Neural cell (in vitro differentiated cells): ENCODE data around the gene GLTP. TPM values are rescaled to one million over a fixed set of nuclear protein-coding genes. Genes with fewer than 3 reads are reported as not detected.

ENCODE experiments used
- H2AFZ ChIP-seq: fragments of 200-600, 300-800 bp; sonication (generic), shearing (Covaris generic); 2 replicates; pipeline ENCODE4 v1.6.0; 2014; ENCODE audit warnings: low read depth, mild to moderate bottlenecking, antibody characterized with exemption, low read length, moderate library complexity
- H3F3A ChIP-seq: fragments of 200-600 bp; shearing (Covaris generic); 2 replicates; pipeline ENCODE4 v1.6.1; 2016; ENCODE audit warnings: mild to moderate bottlenecking, moderate library complexity, mixed read lengths, antibody characterized with exemption, low read length; ENCODE audit not compliant: insufficient read depth, poor library complexity, severe bottlenecking
- H3K27ac ChIP-seq: fragments of 200-600, 300-800 bp; sonication (generic), shearing (Covaris generic); 2 replicates; pipeline ENCODE4 v1.5.1; 2014; ENCODE audit warnings: mild to moderate bottlenecking, low read length, moderate library complexity
- H3K27me3 ChIP-seq: fragments of 300-800, 200-600 bp; sonication (generic), shearing (Covaris generic); 2 replicates; pipeline ENCODE4 v1.6.0; 2014; ENCODE audit warnings: mild to moderate bottlenecking, low read depth, low read length, moderate library complexity; ENCODE audit not compliant: insufficient read depth
- H3K36me3 ChIP-seq: fragments of 300-800, 200-600 bp; sonication (generic), shearing (Covaris generic); 2 replicates; pipeline ENCODE4 v1.5.1; 2014; ENCODE audit warnings: mild to moderate bottlenecking, antibody characterized with exemption, low read length, moderate library complexity; ENCODE audit not compliant: insufficient read depth
- H3K4me2 ChIP-seq: fragments of 300-800, 200-600 bp; sonication (generic), shearing (Covaris generic); 2 replicates; pipeline ENCODE4 v1.6.0; 2014; ENCODE audit warnings: mild to moderate bottlenecking, low read length
- H3K4me3 ChIP-seq: fragments of 300-800, 200-600 bp; sonication (generic), shearing (Covaris generic); 2 replicates; pipeline ENCODE4 v1.5.1; 2014; ENCODE audit warnings: mild to moderate bottlenecking, low read length, moderate library complexity
- H3K79me2 ChIP-seq: fragments of 200-600 bp; shearing (Covaris generic); replicated peaks from 2 replicates; pipeline ENCODE4 v1.6.0; 2014; ENCODE audit warnings: mild to moderate bottlenecking, low read length, moderate library complexity; ENCODE audit not compliant: insufficient read depth
- H3K9ac ChIP-seq: fragments of 300-800, 200-600 bp; sonication (generic), shearing (Covaris generic); 2 replicates; pipeline ENCODE4 v1.6.1; 2016; ENCODE audit warnings: mild to moderate bottlenecking, low read length, mixed read lengths
- H3K9me2 ChIP-seq: fragments of 200-600 bp; shearing (Covaris generic); 2 replicates; pipeline ENCODE4 v1.6.1; 2016; ENCODE audit warnings: mild to moderate bottlenecking, low read length, mixed read lengths; ENCODE audit not compliant: insufficient read depth
- H3K9me3 ChIP-seq: fragments of 200-600, 300-800 bp; sonication (generic), shearing (Covaris generic); 2 replicates; pipeline ENCODE4 v1.6.1; 2016; ENCODE audit warnings: mild to moderate bottlenecking, mixed run types, low read length, moderate library complexity, mixed read lengths
- H4K20me1 ChIP-seq: fragments of 200-600 bp; shearing (Covaris generic); 2 replicates; pipeline ENCODE4 v1.6.1; 2016; ENCODE audit warnings: mild to moderate bottlenecking, mixed run types; ENCODE audit not compliant: insufficient read depth
- EP300 ChIP-seq: fragments of 450-650 bp; conservative IDR thresholded peaks from 2 replicates; pipeline ENCODE4 v1.6.1; 2014; ENCODE audit warnings: antibody characterized with exemption, mild to moderate bottlenecking, moderate library complexity; ENCODE audit not compliant: poor library complexity, severe bottlenecking
- EZH2 ChIP-seq: fragments of 200-600, 300-800 bp; shearing (Covaris generic), sonication (generic); IDR thresholded peaks from 2 replicates; pipeline ENCODE4 v1.6.1; 2014; ENCODE audit warnings: antibody characterized with exemption, low read length, borderline replicate concordance, mild to moderate bottlenecking; ENCODE audit not compliant: insufficient read depth, poor library complexity, severe bottlenecking
- MXI1 ChIP-seq: fragments of 450-650 bp; conservative IDR thresholded peaks from 2 replicates; pipeline ENCODE4 v1.6.1; 2014; ENCODE audit warnings: antibody characterized with exemption, mild to moderate bottlenecking; ENCODE audit not compliant: poor library complexity, severe bottlenecking
- POLR2AphosphoS5 ChIP-seq: IDR thresholded peaks from 2 replicates; pipeline ENCODE4 v1.6.1; 2012
- RAD21 ChIP-seq: fragments of 450-650 bp; conservative IDR thresholded peaks from 2 replicates; pipeline ENCODE4 v1.6.1; 2014; ENCODE audit warnings: antibody characterized with exemption, mild to moderate bottlenecking, moderate library complexity
- SMC3 ChIP-seq: fragments of 450-650 bp; conservative IDR thresholded peaks from 2 replicates; pipeline ENCODE4 v1.6.1; 2014; ENCODE audit warnings: antibody characterized with exemption, mild to moderate bottlenecking, moderate library complexity; ENCODE audit not compliant: poor library complexity
- TAF1 ChIP-seq: IDR thresholded peaks from 2 replicates; pipeline ENCODE4 v1.6.1; 2012; ENCODE audit warnings: low read depth
- polyA plus RNA-seq: library from polyadenylated mRNA; depleted of rRNA; stranded (reverse); fragments of >200 nt; gene quantifications from 2 replicates; pipeline ENCODE4 v1.2.3, GENCODE V29; 2014
- TF ChIP-seq, protein P1 (sequence below): IDR thresholded peaks from 2 replicates; pipeline ENCODE4 v1.6.1; 2012; ENCODE audit warnings: borderline replicate concordance
- TF ChIP-seq, protein P2 (sequence below): fragments of 450-650 bp; IDR thresholded peaks from 2 replicates; pipeline ENCODE4 v1.5.1; 2014; ENCODE audit warnings: antibody characterized with exemption, mild to moderate bottlenecking, moderate library complexity; ENCODE audit not compliant: poor library complexity, severe bottlenecking

Gene GLTP
- polyA plus RNA-seq, 1 donor from 2014 or later: 25.0 TPM

DNA sequence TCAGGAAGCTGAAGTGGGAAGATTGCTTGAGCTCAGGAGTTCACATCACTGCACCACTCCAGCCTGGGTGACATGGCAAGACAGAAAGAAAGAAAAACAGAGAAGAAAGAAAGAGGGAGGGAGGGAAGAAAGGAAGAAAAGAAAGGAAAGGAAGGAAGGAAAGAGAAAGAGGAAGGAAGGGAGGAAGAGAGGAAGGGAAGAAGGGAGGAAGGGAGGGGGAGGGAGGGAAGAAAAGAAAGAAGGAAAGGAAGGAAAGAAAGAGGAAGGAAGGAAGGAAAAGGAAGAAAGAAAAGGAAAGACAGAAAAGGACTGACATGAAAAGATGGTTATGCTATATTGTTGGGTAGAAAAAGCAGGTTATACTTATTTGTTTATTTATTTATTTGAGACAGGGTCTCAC, 3.9 kb downstream of the GLTP start:
- Histone ChIP-seq H3K9me2 (no peaks in the 10 kb centered on the region), H3K9ac (no peak overlapping the region), H2AFZ (no peak overlapping the region), H3K4me2 (no peak overlapping the region), H3K36me3 (no peaks in the 10 kb centered on the region), H3K27ac (no peak overlapping the region), H3K4me3 (no peak overlapping the region), H3K79me2 (peaks cover 26% of the 10 kb centered on the region), H3F3A (no peaks in the 10 kb centered on the region), H4K20me1 (no peaks in the 10 kb centered on the region), H3K9me3 (no peaks in the 10 kb centered on the region), H3K27me3 (no peaks in the 10 kb centered on the region)
- TF ChIP-seq EZH2: no peak
- TF ChIP-seq POLR2AphosphoS5: no peak
- no peak for TF ChIP-seq TAF1
- TF ChIP-seq, protein P1, sequence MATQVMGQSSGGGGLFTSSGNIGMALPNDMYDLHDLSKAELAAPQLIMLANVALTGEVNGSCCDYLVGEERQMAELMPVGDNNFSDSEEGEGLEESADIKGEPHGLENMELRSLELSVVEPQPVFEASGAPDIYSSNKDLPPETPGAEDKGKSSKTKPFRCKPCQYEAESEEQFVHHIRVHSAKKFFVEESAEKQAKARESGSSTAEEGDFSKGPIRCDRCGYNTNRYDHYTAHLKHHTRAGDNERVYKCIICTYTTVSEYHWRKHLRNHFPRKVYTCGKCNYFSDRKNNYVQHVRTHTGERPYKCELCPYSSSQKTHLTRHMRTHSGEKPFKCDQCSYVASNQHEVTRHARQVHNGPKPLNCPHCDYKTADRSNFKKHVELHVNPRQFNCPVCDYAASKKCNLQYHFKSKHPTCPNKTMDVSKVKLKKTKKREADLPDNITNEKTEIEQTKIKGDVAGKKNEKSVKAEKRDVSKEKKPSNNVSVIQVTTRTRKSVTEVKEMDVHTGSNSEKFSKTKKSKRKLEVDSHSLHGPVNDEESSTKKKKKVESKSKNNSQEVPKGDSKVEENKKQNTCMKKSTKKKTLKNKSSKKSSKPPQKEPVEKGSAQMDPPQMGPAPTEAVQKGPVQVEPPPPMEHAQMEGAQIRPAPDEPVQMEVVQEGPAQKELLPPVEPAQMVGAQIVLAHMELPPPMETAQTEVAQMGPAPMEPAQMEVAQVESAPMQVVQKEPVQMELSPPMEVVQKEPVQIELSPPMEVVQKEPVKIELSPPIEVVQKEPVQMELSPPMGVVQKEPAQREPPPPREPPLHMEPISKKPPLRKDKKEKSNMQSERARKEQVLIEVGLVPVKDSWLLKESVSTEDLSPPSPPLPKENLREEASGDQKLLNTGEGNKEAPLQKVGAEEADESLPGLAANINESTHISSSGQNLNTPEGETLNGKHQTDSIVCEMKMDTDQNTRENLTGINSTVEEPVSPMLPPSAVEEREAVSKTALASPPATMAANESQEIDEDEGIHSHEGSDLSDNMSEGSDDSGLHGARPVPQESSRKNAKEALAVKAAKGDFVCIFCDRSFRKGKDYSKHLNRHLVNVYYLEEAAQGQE: no peak
- TF ChIP-seq, protein P2, sequence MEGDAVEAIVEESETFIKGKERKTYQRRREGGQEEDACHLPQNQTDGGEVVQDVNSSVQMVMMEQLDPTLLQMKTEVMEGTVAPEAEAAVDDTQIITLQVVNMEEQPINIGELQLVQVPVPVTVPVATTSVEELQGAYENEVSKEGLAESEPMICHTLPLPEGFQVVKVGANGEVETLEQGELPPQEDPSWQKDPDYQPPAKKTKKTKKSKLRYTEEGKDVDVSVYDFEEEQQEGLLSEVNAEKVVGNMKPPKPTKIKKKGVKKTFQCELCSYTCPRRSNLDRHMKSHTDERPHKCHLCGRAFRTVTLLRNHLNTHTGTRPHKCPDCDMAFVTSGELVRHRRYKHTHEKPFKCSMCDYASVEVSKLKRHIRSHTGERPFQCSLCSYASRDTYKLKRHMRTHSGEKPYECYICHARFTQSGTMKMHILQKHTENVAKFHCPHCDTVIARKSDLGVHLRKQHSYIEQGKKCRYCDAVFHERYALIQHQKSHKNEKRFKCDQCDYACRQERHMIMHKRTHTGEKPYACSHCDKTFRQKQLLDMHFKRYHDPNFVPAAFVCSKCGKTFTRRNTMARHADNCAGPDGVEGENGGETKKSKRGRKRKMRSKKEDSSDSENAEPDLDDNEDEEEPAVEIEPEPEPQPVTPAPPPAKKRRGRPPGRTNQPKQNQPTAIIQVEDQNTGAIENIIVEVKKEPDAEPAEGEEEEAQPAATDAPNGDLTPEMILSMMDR: no peak
- no peak for TF ChIP-seq MXI1
- TF ChIP-seq RAD21: no peak
- no peak for TF ChIP-seq SMC3
- TF ChIP-seq EP300: no peak

DNA sequence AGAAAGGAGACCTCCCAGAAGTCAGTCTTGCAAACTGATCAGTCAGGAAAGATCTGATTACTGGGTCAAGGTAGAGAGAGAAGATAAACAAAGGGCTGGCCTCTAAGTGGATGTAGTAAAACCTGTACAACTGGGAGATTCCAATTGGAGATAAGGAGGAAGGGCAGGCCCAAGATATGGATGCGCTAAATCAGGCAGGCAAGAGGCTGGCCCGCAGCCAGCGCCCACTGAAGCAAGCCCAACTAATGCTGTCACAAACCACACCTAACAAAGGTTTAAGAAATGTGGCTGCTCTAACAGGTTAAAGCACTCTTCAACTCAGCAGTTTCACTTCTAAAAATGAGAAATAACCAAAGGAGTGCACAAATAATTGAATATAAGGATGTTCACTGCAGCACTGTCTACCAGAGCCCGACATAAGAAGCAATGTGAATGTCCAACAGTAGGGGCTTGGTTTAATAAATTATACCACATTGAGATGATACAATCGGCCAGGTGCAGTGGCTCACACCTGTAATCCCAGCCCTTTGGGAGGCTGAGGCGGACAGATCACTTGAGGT, 4.7 kb downstream of the GLTP start:
- no peaks in the 10 kb centered on the region for H3F3A ChIP-seq
- no peak overlapping the region for H3K27ac ChIP-seq
- H2AFZ ChIP-seq: no peak overlapping the region
- no peaks in the 10 kb centered on the region for H3K27me3 ChIP-seq
- TF ChIP-seq, protein P1: no peak
- no peak for TF ChIP-seq MXI1
- H4K20me1 ChIP-seq: no peaks in the 10 kb centered on the region
- H3K9me3 ChIP-seq: no peaks in the 10 kb centered on the region
- no peaks in the 10 kb centered on the region for H3K9me2 ChIP-seq
- peaks cover 26% of the 10 kb centered on the region for H3K79me2 ChIP-seq
- no peak overlapping the region for H3K4me2 ChIP-seq
- no peaks in the 10 kb centered on the region for H3K36me3 ChIP-seq
- no peak overlapping the region for H3K9ac ChIP-seq
- H3K4me3 ChIP-seq: no peak overlapping the region
